Loucy (cell line): ENCODE data around the gene PGBD1.
A peak's percentile ranks its signal among the peaks of the same experiment; 100 is the strongest.

Source experiments
- H2AFZ ChIP-seq: fragments of 200-600 bp; sonication (generic); 2 replicates; pipeline ENCODE4 v1.6.0; 2016; ENCODE audit warnings: antibody characterized with exemption, mild to moderate bottlenecking, low read length, moderate library complexity
- H3F3A ChIP-seq: fragments of 200-600 bp; 2 replicates; pipeline ENCODE4 v1.6.0; 2016; ENCODE audit warnings: antibody characterized with exemption, low read depth, mild to moderate bottlenecking
- H3K27me3 ChIP-seq: fragments of 200-600 bp; sonication (generic); 2 replicates; pipeline ENCODE4 v1.6.1; 2014; ENCODE audit warnings: low read length, mild to moderate bottlenecking; ENCODE audit not compliant: insufficient read depth, poor library complexity, severe bottlenecking
- H3K36me3 ChIP-seq: fragments of 200-600 bp; sonication (generic); 2 replicates; pipeline ENCODE4 v1.6.1; 2016; ENCODE audit warnings: low read length; ENCODE audit not compliant: insufficient read depth
- H3K4me1 ChIP-seq: fragments of 200-600 bp; sonication (generic); 2 replicates; pipeline ENCODE4 v1.5.1; 2014; ENCODE audit warnings: low read length, mild to moderate bottlenecking; ENCODE audit not compliant: insufficient read depth, poor library complexity, severe bottlenecking
- H3K4me2 ChIP-seq: fragments of 200-600 bp; sonication (generic); 2 replicates; pipeline ENCODE4 v1.6.0; 2014; ENCODE audit warnings: antibody characterized with exemption, low read length, low read depth, mild to moderate bottlenecking; ENCODE audit not compliant: poor library complexity, severe bottlenecking
- H3K4me3 ChIP-seq: fragments of 200-600 bp; sonication (generic); 2 replicates; pipeline ENCODE4 v1.5.1; 2014; ENCODE audit warnings: low read length, mild to moderate bottlenecking, mixed read lengths; ENCODE audit not compliant: poor library complexity, severe bottlenecking
- H3K79me2 ChIP-seq: fragments of 200-600 bp; sonication (generic); 2 replicates; pipeline ENCODE4 v1.6.1; 2014; ENCODE audit warnings: low read length; ENCODE audit not compliant: insufficient read depth
- H3K9ac ChIP-seq: fragments of 200-600 bp; sonication (generic); 2 replicates; pipeline ENCODE4 v1.6.0; 2014; ENCODE audit warnings: mild to moderate bottlenecking, low read depth, low read length, moderate library complexity; ENCODE audit not compliant: poor library complexity, severe bottlenecking
- H3K9me2 ChIP-seq: fragments of 200-600 bp; sonication (generic); replicated peaks from 2 replicates; pipeline ENCODE4 v1.6.1; 2016; ENCODE audit warnings: low read depth, low read length, mixed read lengths
- H3K9me3 ChIP-seq: fragments of 200-600 bp; sonication (generic); 2 replicates; pipeline ENCODE4 v1.6.1; 2014; ENCODE audit warnings: mild to moderate bottlenecking, antibody characterized with exemption, low read length, low read depth; ENCODE audit not compliant: insufficient read depth
- H4K20me1 ChIP-seq: fragments of 200-600 bp; sonication (generic); 2 replicates; pipeline ENCODE4 v1.6.0; 2014; ENCODE audit warnings: antibody characterized with exemption, low read length, mild to moderate bottlenecking; ENCODE audit not compliant: insufficient read depth, poor library complexity, severe bottlenecking
- CTCF ChIP-seq: fragments of 200-600 bp; sonication (generic); conservative IDR thresholded peaks from 2 replicates; pipeline ENCODE4 v1.5.1; 2014; ENCODE audit warnings: mild to moderate bottlenecking, antibody characterized with exemption, low read length
- EZH2phosphoT487 ChIP-seq: fragments of 200-600 bp; IDR thresholded peaks from 2 replicates; pipeline ENCODE4 v1.6.1; 2018; ENCODE audit warnings: antibody characterized with exemption, mild to moderate bottlenecking, moderate library complexity, borderline replicate concordance

PGBD1 gene

GRCh38 chr6:28337121-28337520, 55.7 kb downstream of the PGBD1 start:
- H3K36me3 ChIP-seq = no peaks in the 10 kb centered on the region
- no peaks in the 10 kb centered on the region for H3K27me3 ChIP-seq
- peaks cover 32% of the 10 kb centered on the region for H3K4me1 ChIP-seq
- peak overlapping the region; percentile 99 for H3K4me2 ChIP-seq
- H4K20me1 ChIP-seq = no peaks in the 10 kb centered on the region
- H3K4me3 ChIP-seq = peak overlapping the region; percentile 91
- H3K79me2 ChIP-seq = peaks cover 16% of the 10 kb centered on the region
- H2AFZ ChIP-seq = no peak overlapping the region
- peak overlapping the region; percentile 99 for H3K9ac ChIP-seq
- peaks cover 12% of the 10 kb centered on the region; the same call in 1 of the 2 replicates for H3K9me3 ChIP-seq
- no peaks in the 10 kb centered on the region for H3K9me2 ChIP-seq
- TF ChIP-seq CTCF = no peak
- no peak for TF ChIP-seq EZH2phosphoT487
- peaks cover 2% of the 10 kb centered on the region; the same call in 1 of the 2 replicates for H3F3A ChIP-seq

GRCh38 chr6:28340310-28341095, 59.1 kb downstream of the PGBD1 start:
- peaks cover 2% of the 10 kb centered on the region; the same call in 1 of the 2 replicates for H3F3A ChIP-seq
- H3K9me2 ChIP-seq = no peaks in the 10 kb centered on the region
- no peak overlapping the region for H3K4me3 ChIP-seq
- no peaks in the 10 kb centered on the region for H3K36me3 ChIP-seq
- no peak overlapping the region for H3K4me2 ChIP-seq
- H4K20me1 ChIP-seq = no peaks in the 10 kb centered on the region
- peaks cover 14% of the 10 kb centered on the region for H3K4me1 ChIP-seq
- H3K27me3 ChIP-seq = no peaks in the 10 kb centered on the region
- H3K79me2 ChIP-seq = peaks cover 13% of the 10 kb centered on the region
- no peak overlapping the region for H3K9ac ChIP-seq
- no peak overlapping the region for H2AFZ ChIP-seq
- TF ChIP-seq CTCF (no peak), EZH2phosphoT487 (no peak)
- peaks cover 12% of the 10 kb centered on the region; the same call in 1 of the 2 replicates for H3K9me3 ChIP-seq

GRCh38 chr6:28343898-28344677, 62.7 kb downstream of the PGBD1 start:
- H3K27me3 ChIP-seq = no peaks in the 10 kb centered on the region
- H2AFZ ChIP-seq = no peak overlapping the region
- H3K9me3 ChIP-seq = peaks cover 12% of the 10 kb centered on the region; the same call in 1 of the 2 replicates
- H3K4me3 ChIP-seq = no peak overlapping the region
- no peaks in the 10 kb centered on the region for H3K9me2 ChIP-seq
- H4K20me1 ChIP-seq = no peaks in the 10 kb centered on the region
- TF ChIP-seq EZH2phosphoT487 (no peak), CTCF (no peak)
- H3K9ac ChIP-seq = no peak overlapping the region
- no peaks in the 10 kb centered on the region for H3K4me1 ChIP-seq
- H3K36me3 ChIP-seq = no peaks in the 10 kb centered on the region
- no peaks in the 10 kb centered on the region for H3F3A ChIP-seq
- no peaks in the 10 kb centered on the region for H3K79me2 ChIP-seq
- no peak overlapping the region for H3K4me2 ChIP-seq
